HUES48 (cell line): ENCODE results near the gene ITGA2.
"Not testable (repeated sequence)": the region's sequence is repeated elsewhere in the genome, so short reads cannot be mapped to it uniquely, and the experiment has no call there.

Experiments
- H3K27ac ChIP-seq: one replicate; pipeline ENCODE4 v1.7.0; 2013; ENCODE audit warnings: low read depth, low read length, inconsistent platforms
- H3K27me3 ChIP-seq: 2 replicates; pipeline ENCODE4 v1.6.1; 2013; ENCODE audit warnings: mild to moderate bottlenecking, low read length; ENCODE audit not compliant: control insufficient read depth, insufficient read depth
- H3K36me3 ChIP-seq: 2 replicates; pipeline ENCODE4 v1.6.1; 2013; ENCODE audit warnings: low read length; ENCODE audit not compliant: control insufficient read depth, insufficient read depth
- H3K4me1 ChIP-seq: 2 replicates; pipeline ENCODE4 v1.6.1; 2013; ENCODE audit warnings: mild to moderate bottlenecking, low read length; ENCODE audit not compliant: control insufficient read depth, insufficient read depth
- H3K4me3 ChIP-seq: 2 replicates; pipeline ENCODE4 v1.5.1; 2013; ENCODE audit warnings: mild to moderate bottlenecking, low read depth, low read length
- H3K9ac ChIP-seq: 2 replicates; pipeline ENCODE4 v1.6.1; 2013; ENCODE audit warnings: mild to moderate bottlenecking, low read depth, low read length, moderate library complexity
- H3K9me3 ChIP-seq: 2 replicates; pipeline ENCODE4 v1.6.1; 2013; ENCODE audit warnings: low read length; ENCODE audit not compliant: control insufficient read depth, insufficient read depth

ITGA2 gene

GRCh38 chr5:53095931-53096525 is 106.9 kb downstream of the ITGA2 start:
- Histone ChIP-seq H3K4me1 (no peaks in the 10 kb centered on the region), H3K27me3 (no peaks in the 10 kb centered on the region)

GRCh38 chr5:53099546-53099945 is 110.4 kb downstream of the ITGA2 start:
- no peak overlapping the region for H3K9ac ChIP-seq
- H3K27me3 ChIP-seq: no peaks in the 10 kb centered on the region
- no peaks in the 10 kb centered on the region for H3K9me3 ChIP-seq
- H3K27ac ChIP-seq: no peak overlapping the region
- H3K4me1 ChIP-seq: no peaks in the 10 kb centered on the region
- no peak overlapping the region for H3K4me3 ChIP-seq
- H3K36me3 ChIP-seq: peaks cover 23% of the 10 kb centered on the region

More at GRCh38 chr5:53095931-53096525, 106.9 kb downstream of the ITGA2 start:
- H3K36me3 ChIP-seq: peaks cover 19% of the 10 kb centered on the region
- H3K9me3 ChIP-seq: no peaks in the 10 kb centered on the region
- H3K27ac ChIP-seq: no peak overlapping the region
- H3K4me3 ChIP-seq: no peak overlapping the region
- H3K9ac ChIP-seq: no peak overlapping the region

GRCh38 chr5:53100606-53101005 is 111.5 kb downstream of the ITGA2 start:
- Histone ChIP-seq H3K4me3 (no peak overlapping the region), H3K27ac (no peak overlapping the region), H3K9me3 (no peaks in the 10 kb centered on the region), H3K4me1 (no peaks in the 10 kb centered on the region), H3K27me3 (no peaks in the 10 kb centered on the region), H3K36me3 (peaks cover 23% of the 10 kb centered on the region), H3K9ac (no peak overlapping the region)

GRCh38 chr5:53105611-53106300 is 116.6 kb downstream of the ITGA2 start:
- Histone ChIP-seq H3K36me3 (peaks cover 6% of the 10 kb centered on the region), H3K27me3 (no peaks in the 10 kb centered on the region), H3K4me3 (no peak overlapping the region), H3K27ac (no peak overlapping the region), H3K9ac (no peak overlapping the region), H3K4me1 (peaks cover 5% of the 10 kb centered on the region), H3K9me3 (no peaks in the 10 kb centered on the region)

- H3K36me3 ChIP-seq: no peaks in the 10 kb centered on the region
- no peaks in the 10 kb centered on the region for H3K9me3 ChIP-seq
- no peak overlapping the region for H3K27ac ChIP-seq
- H3K4me3 ChIP-seq: peak overlapping the region; percentile 89
- H3K9ac ChIP-seq: no peak overlapping the region
- H3K27me3 ChIP-seq: no peaks in the 10 kb centered on the region
- H3K4me1 ChIP-seq: peaks cover 7% of the 10 kb centered on the region
Observed at GRCh38 chr5:53109056-53109442, 119.9 kb downstream of the ITGA2 start.

- no peaks in the 10 kb centered on the region for H3K27me3 ChIP-seq
- peaks cover 9% of the 10 kb centered on the region for H3K4me1 ChIP-seq
- H3K9me3 ChIP-seq: no peaks in the 10 kb centered on the region
- H3K9ac ChIP-seq: peak within 1 kb of the TSS; percentile 65
- H3K4me3 ChIP-seq: peak within 1 kb of the TSS; percentile 89
- H3K27ac ChIP-seq: peak within 1 kb of the TSS; percentile 43
- H3K36me3 ChIP-seq: no peaks in the 10 kb centered on the region
Observed at GRCh38 chr5:53109443-53110127, 120.4 kb downstream of the ITGA2 start, which contains the start of gene MOCS2. MOCS2 (minus strand) TSS chr5:53109757; CDS start chr5:53107174, 2,583 bp downstream.

GRCh38 chr5:53110156-53110555 is 121.0 kb downstream of the ITGA2 start:
- H3K27ac ChIP-seq: peak overlapping the region; percentile 43
- H3K4me3 ChIP-seq: peak overlapping the region; percentile 89
- peaks cover 9% of the 10 kb centered on the region for H3K4me1 ChIP-seq

GRCh38 chr5:53111139-53111538 is 122.0 kb downstream of the ITGA2 start:
- no peaks in the 10 kb centered on the region for H3K36me3 ChIP-seq
- no peak overlapping the region for H3K9ac ChIP-seq
- H3K27me3 ChIP-seq: no peaks in the 10 kb centered on the region
- no peak overlapping the region for H3K27ac ChIP-seq
- peaks cover 9% of the 10 kb centered on the region for H3K4me1 ChIP-seq
- no peaks in the 10 kb centered on the region for H3K9me3 ChIP-seq
- H3K4me3 ChIP-seq: no peak overlapping the region

More at GRCh38 chr5:53110156-53110555, 121.0 kb downstream of the ITGA2 start:
- H3K9me3 ChIP-seq: no peaks in the 10 kb centered on the region
- H3K36me3 ChIP-seq: no peaks in the 10 kb centered on the region
- H3K9ac ChIP-seq: peak overlapping the region; percentile 65; the same call in 1 of the 2 replicates
- no peaks in the 10 kb centered on the region for H3K27me3 ChIP-seq

GRCh38 chr5:53112307-53112706 is 123.2 kb downstream of the ITGA2 start:
- H3K9ac ChIP-seq, H3K27ac ChIP-seq, H3K36me3 ChIP-seq, H3K9me3 ChIP-seq, H3K4me3 ChIP-seq, H3K27me3 ChIP-seq, H3K4me1 ChIP-seq: not testable (repeated sequence)

GRCh38 chr5:53112909-53113308 is 123.8 kb downstream of the ITGA2 start:
- H3K4me3 ChIP-seq: no peak overlapping the region
- H3K27ac ChIP-seq: no peak overlapping the region
- peaks cover 9% of the 10 kb centered on the region for H3K4me1 ChIP-seq
- no peaks in the 10 kb centered on the region for H3K36me3 ChIP-seq
- no peaks in the 10 kb centered on the region for H3K27me3 ChIP-seq
- no peaks in the 10 kb centered on the region for H3K9me3 ChIP-seq
- no peak overlapping the region for H3K9ac ChIP-seq

GRCh38 chr5:53113947-53114346 is 124.8 kb downstream of the ITGA2 start:
- H3K4me1 ChIP-seq: peaks cover 9% of the 10 kb centered on the region
- H3K36me3 ChIP-seq: no peaks in the 10 kb centered on the region
- H3K4me3 ChIP-seq: no peak overlapping the region
- H3K27me3 ChIP-seq: no peaks in the 10 kb centered on the region
- H3K9me3 ChIP-seq: no peaks in the 10 kb centered on the region
- H3K27ac ChIP-seq: no peak overlapping the region
- H3K9ac ChIP-seq: no peak overlapping the region
